GM12891 (cell line): Measurements from ENCODE around the gene KIF13A.

Experiments used
- DNase-seq: peaks from one replicate; pipeline ENCODE4 v3.0.0; 2011; ENCODE audit warnings: low spot score; ENCODE audit not compliant: insufficient read length
- FAIRE-seq: peaks from 2 replicates; lab custom pipeline; 2011; peaks lifted over from hg19 to GRCh38; lab: Jason Lieb, UNC
- PAX5 ChIP-seq: IDR thresholded peaks from 2 replicates; pipeline ENCODE4 v1.6.1; 2011; ENCODE audit warnings: low read length, moderate library complexity, mild to moderate bottlenecking; ENCODE audit not compliant: insufficient read depth, severe bottlenecking
- POLR2A ChIP-seq: IDR thresholded peaks from 2 replicates; pipeline ENCODE4 v1.6.1; 2011; ENCODE audit warnings: low read depth, low read length, control low read depth
- POLR2AphosphoS5 ChIP-seq: IDR thresholded peaks from 2 replicates; pipeline ENCODE4 v1.6.1; 2011; ENCODE audit warnings: low read depth, low read length, control low read depth
- POU2F2 ChIP-seq: IDR thresholded peaks from 2 replicates; pipeline ENCODE4 v1.6.1; 2011; ENCODE audit warnings: low read depth, mild to moderate bottlenecking, control low read depth, low read length, moderate library complexity
- SPI1 ChIP-seq: IDR thresholded peaks from 2 replicates; pipeline ENCODE4 v1.6.1; 2011; ENCODE audit warnings: low read depth, low read length, control low read depth
- TAF1 ChIP-seq: IDR thresholded peaks from 2 replicates; pipeline ENCODE4 v1.6.1; 2011; ENCODE audit warnings: low read depth, low read length, control low read depth

Gene KIF13A

DNA sequence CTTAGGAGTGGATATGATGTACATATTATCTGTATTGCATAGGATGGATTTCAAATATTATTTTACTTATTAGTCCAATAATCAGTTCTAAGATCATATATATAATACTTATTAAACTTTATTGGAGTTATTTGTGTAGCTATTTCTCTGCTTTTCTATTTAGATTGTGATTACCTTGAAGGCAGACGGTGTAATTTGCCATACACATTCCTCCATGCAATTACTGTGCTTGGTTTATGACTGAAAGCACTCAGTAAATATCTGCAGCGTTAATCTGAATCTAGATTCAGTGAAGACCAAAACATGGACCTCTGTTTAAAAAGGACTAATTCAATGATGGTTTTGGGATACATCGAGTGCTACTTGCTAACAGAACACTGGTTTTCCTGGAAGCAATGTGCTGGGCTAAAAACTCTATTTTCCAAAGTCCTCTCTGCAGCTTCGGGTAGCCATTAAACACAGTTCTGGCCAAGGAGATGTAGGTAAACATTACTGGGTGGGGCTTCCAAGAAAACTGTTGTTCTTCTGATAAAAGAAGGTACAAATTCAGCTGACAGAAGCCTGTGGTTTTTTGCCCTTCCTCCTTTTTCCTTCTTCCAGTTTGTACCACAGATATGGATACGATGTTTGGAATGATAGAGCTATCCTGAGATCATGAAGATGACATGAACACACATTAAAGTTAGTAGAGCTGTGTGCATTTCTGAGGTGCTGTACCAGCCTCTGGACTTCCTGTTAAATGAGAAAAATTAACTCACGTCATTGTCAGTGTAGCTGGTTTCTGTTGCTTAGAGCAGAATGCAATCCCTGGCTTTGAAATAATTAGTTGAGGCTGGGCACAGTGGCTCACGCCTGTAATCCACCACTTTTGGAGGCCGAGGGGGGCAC is 144.3 kb downstream of the KIF13A start:
- TF ChIP-seq TAF1 (no peak), SPI1 (no peak), PAX5 (no peak), POLR2A (no peak), POU2F2 (no peak), POLR2AphosphoS5 (no peak)
- no peak for DNase-seq
- no peak for FAIRE-seq

DNA sequence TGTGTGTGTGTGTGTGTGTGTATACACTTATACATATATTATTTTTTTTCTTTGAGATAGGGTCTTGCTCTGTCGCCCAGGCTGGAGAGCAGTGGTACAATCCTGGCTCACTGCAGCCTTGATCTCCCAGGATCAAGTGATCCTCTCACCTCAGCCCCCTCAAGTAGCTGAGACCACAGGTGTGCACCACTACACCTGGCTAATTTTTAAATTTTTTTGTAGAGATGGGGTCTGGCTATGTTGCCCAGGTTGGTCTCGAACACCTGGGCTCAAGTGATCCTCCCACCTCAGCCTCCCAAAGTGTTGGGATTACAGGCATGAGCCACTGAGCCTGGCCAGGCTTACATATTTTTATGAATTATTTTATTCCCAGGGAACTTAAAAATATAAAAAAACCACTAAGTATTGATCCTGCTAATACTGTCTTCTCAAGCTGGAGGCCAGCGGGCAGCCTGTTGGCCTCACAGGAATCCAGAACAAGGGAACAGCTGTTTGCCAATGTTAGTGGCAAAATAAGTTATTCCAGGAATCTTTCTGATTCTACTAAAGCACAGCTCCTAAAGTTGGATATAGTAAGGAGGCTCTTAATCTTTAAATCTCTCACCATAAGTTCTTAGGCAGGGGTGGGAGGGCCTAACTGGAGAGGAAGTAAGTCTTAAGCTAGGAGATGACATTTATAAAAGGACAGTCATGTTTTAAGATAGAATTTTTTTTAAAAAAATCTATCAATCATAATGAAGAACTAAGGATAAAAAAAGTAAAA is 145.2 kb downstream of the KIF13A start:
- FAIRE-seq (no peak), DNase-seq (no peak)
- no peak for TF ChIP-seq TAF1
- no peak for TF ChIP-seq POLR2AphosphoS5
- no peak for TF ChIP-seq SPI1
- TF ChIP-seq PAX5, result no peak

DNA sequence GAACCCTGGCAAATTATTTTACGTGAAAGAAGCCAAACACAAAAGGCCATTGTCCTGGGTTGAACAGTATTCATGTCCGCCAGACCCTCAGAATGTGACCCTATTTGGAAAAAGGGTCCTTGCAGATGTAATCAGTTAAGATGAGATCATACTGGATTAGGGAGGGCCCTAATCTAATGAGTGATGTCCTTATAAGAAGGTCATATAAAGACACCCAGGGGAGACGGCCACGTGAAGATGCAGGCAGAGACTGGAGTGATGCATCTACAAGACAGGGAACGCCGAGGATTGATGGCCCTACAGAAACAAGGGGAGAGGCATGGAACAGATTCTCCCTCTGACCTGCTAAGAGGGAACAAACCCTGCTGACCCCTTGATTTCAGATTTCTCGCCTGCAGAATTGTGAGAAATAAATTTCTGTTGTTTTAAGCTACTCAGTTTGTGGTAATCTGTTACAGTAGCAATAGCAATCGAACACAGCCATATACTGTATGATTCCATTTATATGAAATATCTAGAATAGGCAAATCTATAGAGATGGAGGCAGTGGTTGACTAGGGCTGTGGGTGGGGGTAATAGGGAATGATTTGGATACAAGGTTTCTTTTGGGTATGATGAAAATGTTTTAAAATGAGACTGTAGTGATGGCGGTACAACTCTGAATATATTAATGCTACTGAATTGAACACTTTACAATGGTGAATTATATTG is 147.8 kb downstream of the KIF13A start:
- DNase-seq (no peak), FAIRE-seq (no peak)
- TF ChIP-seq POU2F2 (no peak), SPI1 (no peak), PAX5 (no peak), TAF1 (no peak), POLR2AphosphoS5 (no peak), POLR2A (no peak)

DNA sequence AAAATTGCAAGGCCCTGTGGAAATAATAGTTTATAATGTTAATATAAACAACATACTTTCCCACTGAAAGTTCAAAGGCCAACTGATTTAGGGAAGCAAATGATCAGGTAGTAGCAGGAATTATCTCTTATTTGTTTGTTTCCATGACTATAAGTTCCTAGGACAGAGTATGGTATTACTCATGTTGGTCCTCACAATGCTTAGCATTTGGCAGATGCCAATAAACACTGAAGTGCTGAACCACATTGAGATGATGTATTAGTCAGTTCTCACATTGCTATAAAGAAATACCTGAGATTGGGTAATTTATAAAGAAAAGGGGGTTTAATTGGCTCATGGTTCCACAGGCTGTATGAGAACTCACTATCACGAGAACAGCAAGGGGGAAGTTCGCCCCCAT is 151.1 kb downstream of the KIF13A start:
- DNase-seq (no peak), FAIRE-seq (no peak)
- TF ChIP-seq TAF1 (no peak), POLR2A (no peak), SPI1 (no peak), POLR2AphosphoS5 (no peak), PAX5 (no peak), POU2F2 (no peak)

DNA sequence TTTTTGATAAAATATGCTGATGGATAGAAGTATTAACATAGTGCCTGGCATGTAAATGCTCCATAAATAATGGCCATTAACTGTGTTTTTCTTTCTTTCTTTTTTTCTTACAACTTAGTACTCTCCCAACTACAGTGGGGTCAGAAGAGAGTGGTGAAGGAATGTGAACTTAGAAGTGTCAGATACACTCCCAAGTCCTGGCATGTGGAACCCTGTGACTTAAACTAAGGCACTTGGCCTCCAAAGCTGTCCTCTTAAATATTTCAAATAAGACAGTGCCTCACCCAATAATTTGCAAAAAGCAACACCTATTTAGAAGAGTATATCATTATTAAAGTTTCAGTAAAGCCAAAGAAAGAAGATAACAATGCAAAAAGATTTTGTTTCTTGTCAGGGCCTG is 151.7 kb downstream of the KIF13A start:
- no peak for FAIRE-seq

DNA sequence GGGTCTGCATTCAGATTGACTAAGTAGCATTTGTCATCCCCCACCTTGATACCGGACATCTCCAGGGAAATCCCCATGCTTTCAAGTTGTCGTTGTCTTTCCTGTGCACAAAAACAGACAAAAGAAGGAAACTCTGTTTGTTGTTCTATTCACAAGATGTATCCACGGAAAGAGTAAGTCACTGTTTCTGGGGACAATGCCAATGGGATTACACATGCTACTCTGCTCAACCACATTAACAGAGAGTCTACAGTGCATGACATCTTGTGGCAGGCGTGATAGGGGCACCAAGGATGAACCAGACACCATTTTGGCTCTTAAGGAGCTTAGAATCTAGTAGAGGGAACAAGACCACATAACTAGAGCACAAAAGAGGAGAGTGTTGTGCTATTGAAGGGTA is 156.3 kb downstream of the KIF13A start:
- TF ChIP-seq POLR2A, result no peak
- TF ChIP-seq PAX5, result no peak
- no peak for TF ChIP-seq POLR2AphosphoS5
- TF ChIP-seq TAF1, result no peak
- no peak for TF ChIP-seq SPI1
- no peak for TF ChIP-seq POU2F2
- DNase-seq, result no peak
- FAIRE-seq, result no peak

More for the DNA sequence above, 151.7 kb downstream of the KIF13A start:
- TF ChIP-seq POLR2AphosphoS5, result no peak
- TF ChIP-seq PAX5, result no peak
- no peak for TF ChIP-seq SPI1
- TF ChIP-seq POU2F2, result no peak
- no peak for TF ChIP-seq TAF1
- no peak for TF ChIP-seq POLR2A
- no peak for DNase-seq

DNA sequence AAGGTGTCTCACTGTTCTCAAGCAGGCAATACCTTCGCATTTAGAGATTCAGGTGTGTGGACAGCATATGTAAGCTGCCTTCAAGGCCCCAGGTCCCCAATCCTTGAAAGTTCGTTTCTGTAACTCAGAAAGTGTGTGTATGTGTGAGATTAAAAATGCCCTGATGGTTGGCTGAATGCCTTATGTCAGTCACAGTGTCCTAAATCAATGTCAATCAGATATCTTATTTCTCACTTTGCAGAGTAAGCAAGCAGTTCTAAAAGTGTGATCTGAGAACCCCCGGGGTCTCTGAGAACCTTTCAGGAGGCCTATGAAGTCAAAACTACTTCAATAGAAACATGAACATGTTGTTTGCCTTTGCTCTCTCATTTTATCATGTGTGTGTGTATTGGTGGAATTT is 157.5 kb downstream of the KIF13A start:
- TF ChIP-seq POU2F2, result no peak
- TF ChIP-seq PAX5, result no peak
- no peak for TF ChIP-seq SPI1
- no peak for TF ChIP-seq POLR2AphosphoS5
- TF ChIP-seq POLR2A, result no peak
- TF ChIP-seq TAF1, result no peak
- DNase-seq (no peak), FAIRE-seq (no peak)

DNA sequence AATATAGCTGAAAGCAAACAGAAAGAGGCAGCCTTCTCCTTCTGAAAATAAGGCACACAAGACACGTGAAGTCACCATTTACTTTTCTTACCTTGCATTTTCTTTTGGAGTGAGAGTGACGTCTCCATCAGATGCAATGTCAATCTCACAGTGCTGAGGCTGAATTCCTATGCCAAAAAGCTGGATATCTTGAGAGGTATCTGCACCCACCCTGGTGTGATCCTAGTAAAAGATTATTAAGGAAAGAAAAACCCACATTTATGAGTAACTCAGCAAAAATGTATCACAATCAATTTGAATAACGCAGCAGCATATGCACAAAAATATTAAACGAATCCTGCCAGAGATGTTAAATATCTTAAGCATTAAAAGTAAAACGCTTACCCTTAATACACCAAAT is 159.3 kb downstream of the KIF13A start:
- FAIRE-seq (no peak), DNase-seq (no peak)
- no peak for TF ChIP-seq POLR2AphosphoS5
- TF ChIP-seq PAX5, result no peak
- TF ChIP-seq POLR2A, result no peak
- TF ChIP-seq TAF1, result no peak
- no peak for TF ChIP-seq POU2F2
- TF ChIP-seq SPI1, result no peak

DNA sequence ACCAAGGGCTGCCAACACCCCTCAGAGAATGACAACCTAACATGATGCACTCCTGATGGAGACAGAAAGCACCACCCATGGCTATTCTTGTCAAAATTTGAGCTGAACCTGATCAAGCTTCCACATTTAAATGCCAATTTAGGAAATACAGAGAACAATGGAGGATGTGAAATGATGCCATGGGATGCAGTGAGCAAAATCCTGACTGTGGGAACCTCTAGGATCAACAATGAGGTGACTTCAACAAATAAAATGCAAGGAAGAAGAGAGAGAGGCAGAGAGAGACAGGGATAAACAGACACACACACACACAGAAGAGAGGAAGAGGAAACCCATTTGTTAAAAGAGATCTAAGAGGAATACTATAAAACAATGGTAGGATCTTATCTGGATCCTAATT is 161.1 kb downstream of the KIF13A start:
- no peak for DNase-seq
- TF ChIP-seq PAX5 (no peak), POU2F2 (no peak), POLR2A (no peak), SPI1 (no peak), POLR2AphosphoS5 (no peak), TAF1 (no peak)
- FAIRE-seq, result no peak
